Measurements from ENCODE around the gene FOXC2. TPM values are rescaled to one million over a fixed set of nuclear protein-coding genes. Genes with fewer than 3 reads are reported as not detected.

FOXC2 gene
- total and polyA plus RNA-seq, 2 experiments from 2014 or later = 2.4 to 3.7 TPM

DNA sequence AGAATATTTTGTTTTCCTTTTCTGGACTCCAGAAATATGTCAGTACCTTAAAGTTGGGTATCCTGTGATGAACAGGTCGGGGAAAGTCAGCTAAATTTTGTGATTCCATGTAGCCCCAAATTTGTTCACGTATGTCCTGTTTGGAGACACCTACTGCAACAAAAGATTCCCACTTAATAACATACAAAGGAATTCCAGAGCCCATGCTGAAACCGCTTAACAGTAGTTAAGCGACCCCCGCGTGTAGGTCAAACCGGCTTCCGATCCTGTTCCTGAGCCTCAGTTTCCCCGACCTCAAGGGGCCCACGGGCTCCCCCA is 12.1 kb upstream of the FOXC2 start:
- no peaks in the 10 kb centered on the region for H3K27me3 ChIP-seq
- TF ChIP-seq, protein P1, sequence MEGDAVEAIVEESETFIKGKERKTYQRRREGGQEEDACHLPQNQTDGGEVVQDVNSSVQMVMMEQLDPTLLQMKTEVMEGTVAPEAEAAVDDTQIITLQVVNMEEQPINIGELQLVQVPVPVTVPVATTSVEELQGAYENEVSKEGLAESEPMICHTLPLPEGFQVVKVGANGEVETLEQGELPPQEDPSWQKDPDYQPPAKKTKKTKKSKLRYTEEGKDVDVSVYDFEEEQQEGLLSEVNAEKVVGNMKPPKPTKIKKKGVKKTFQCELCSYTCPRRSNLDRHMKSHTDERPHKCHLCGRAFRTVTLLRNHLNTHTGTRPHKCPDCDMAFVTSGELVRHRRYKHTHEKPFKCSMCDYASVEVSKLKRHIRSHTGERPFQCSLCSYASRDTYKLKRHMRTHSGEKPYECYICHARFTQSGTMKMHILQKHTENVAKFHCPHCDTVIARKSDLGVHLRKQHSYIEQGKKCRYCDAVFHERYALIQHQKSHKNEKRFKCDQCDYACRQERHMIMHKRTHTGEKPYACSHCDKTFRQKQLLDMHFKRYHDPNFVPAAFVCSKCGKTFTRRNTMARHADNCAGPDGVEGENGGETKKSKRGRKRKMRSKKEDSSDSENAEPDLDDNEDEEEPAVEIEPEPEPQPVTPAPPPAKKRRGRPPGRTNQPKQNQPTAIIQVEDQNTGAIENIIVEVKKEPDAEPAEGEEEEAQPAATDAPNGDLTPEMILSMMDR (IDR thresholded peaks at IDR 0.05; ENCODE audit: low read depth, low read length) = no peak
- H3K36me3 ChIP-seq = no peaks in the 10 kb centered on the region
- peak overlapping the region; percentile 87 for H3K27ac ChIP-seq
- peak overlapping the region; percentile 87 for H3K4me3 ChIP-seq
- H3K4me1 ChIP-seq (ENCODE audit: low read depth) = peaks cover 3% of the 10 kb centered on the region
- no peaks in the 10 kb centered on the region for H3K9me3 ChIP-seq (ENCODE audit: low read depth)
- DNase-seq (ENCODE audit: low read depth in 1 of 2, low spot score in 1 of 2) = peak in 1 of 2 donors; percentile 24

DNA sequence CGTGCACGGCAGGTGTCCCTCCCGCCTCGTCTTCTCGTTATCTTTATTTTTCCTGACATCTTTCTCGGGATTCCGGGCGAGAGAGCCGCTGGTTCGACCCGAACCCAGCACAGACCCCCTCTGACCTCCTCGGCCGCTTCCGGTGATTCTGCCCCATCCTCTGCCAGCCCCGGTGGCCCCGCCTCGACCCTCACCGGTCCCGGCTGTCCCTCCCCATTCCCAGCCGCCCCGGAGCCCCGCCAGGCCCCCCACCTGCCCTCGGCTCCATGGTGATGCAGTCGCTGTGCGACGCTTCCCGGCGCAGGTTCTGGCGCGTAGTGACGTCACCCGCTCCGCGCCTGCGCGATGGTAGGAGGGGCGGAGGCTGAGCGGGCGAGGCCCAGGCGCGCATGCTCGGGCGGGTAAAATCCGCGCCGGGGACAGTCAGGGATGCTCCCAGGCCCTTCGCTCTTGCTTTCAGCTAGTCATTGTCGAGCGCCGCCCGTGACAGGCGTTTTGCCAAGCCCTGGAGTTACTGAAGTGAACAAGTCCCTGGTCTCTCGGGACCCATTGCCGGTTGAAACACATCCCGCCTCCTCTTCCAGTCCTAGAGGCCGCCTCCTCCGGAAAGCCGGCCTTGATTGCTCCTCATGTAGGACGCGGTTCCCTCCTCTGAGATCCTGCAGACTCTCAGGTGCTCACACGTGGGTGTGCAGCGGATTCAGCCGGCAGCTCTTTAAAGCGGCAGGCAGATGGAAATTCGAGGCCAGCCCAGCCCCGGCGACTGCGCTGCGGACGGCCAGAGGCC is 11.5 kb upstream of the FOXC2 start, which contains the start of gene MTHFSD:
TSS of gene MTHFSD (minus strand) at position 319 of the 787 bp plus-strand sequence. CDS start at position 268, 51 bp downstream.
- Histone ChIP-seq H3K4me1 (ENCODE audit: low read depth) (peaks cover 3% of the 10 kb centered on the region), H3K36me3 (no peaks in the 10 kb centered on the region), H3K4me3 (peak within 1 kb of the TSS; percentile 87), H3K9me3 (ENCODE audit: low read depth) (no peaks in the 10 kb centered on the region), H3K27me3 (no peaks in the 10 kb centered on the region), H3K27ac (peak within 1 kb of the TSS; percentile 87)
- TF ChIP-seq, protein P1 (IDR thresholded peaks at IDR 0.05; ENCODE audit: low read depth, low read length) = no peak
- peak; percentile 93 to 95 for DNase-seq (ENCODE audit: low read depth in 1 of 2, low spot score in 1 of 2)

DNA sequence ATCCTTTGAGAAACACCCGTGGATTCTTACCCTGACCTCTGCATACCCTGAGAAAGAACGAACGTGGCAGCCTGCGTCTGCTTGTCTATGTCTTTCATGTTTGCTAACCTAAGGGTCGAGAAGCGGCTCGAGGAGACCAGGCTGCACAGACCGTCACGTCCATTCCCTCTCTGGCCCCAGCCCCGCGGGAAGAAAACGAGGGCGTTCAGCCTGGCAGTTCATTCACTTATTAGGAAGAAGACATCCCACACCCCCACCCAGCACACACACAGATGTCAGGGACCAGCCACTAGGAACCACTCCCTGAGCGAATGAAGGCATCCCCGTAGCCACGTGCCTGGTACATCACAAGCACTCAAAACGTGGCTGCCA is 10.9 kb upstream of the FOXC2 start:
- DNase-seq (ENCODE audit: low read depth in 1 of 2, low spot score in 1 of 2) = no peak
- TF ChIP-seq, protein P1 (IDR thresholded peaks at IDR 0.05; ENCODE audit: low read depth, low read length) = no peak

DNA sequence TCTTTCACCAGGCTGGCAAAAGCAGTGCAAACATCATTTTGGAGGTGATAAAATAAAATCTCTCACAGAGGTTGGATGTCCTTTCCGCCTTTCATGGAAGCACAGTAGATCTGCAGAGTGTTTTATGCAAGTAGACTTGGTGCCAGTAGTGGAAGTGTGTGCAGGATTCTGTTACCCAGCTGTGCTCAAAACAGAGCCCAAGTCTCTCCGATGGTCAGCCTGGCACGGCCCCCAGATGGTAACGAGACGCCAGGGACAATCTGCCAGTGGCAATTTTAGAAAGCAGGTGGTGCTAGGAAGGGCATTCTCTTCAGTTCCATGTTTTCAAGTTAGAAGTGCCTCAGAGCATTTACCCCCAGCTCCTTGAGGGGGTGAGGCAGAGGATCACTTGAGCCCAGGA is 10.1 kb upstream of the FOXC2 start:
- no peak overlapping the region for H3K4me3 ChIP-seq
- no peaks in the 10 kb centered on the region for H3K9me3 ChIP-seq (ENCODE audit: low read depth)
- no peak for DNase-seq (ENCODE audit: low read depth in 1 of 2, low spot score in 1 of 2)
- H3K27ac ChIP-seq = no peak overlapping the region
- TF ChIP-seq, protein P1 (IDR thresholded peaks at IDR 0.05; ENCODE audit: low read depth, low read length) = no peak
- no peaks in the 10 kb centered on the region for H3K36me3 ChIP-seq
- H3K27me3 ChIP-seq = no peaks in the 10 kb centered on the region
- peaks cover 3% of the 10 kb centered on the region for H3K4me1 ChIP-seq (ENCODE audit: low read depth)

More for the DNA sequence above, 10.9 kb upstream of the FOXC2 start:
- peaks cover 3% of the 10 kb centered on the region for H3K4me1 ChIP-seq (ENCODE audit: low read depth)
- no peaks in the 10 kb centered on the region for H3K36me3 ChIP-seq
- H3K4me3 ChIP-seq = peak overlapping the region; percentile 87
- no peaks in the 10 kb centered on the region for H3K9me3 ChIP-seq (ENCODE audit: low read depth)
- H3K27ac ChIP-seq = no peak overlapping the region
- no peaks in the 10 kb centered on the region for H3K27me3 ChIP-seq

DNA sequence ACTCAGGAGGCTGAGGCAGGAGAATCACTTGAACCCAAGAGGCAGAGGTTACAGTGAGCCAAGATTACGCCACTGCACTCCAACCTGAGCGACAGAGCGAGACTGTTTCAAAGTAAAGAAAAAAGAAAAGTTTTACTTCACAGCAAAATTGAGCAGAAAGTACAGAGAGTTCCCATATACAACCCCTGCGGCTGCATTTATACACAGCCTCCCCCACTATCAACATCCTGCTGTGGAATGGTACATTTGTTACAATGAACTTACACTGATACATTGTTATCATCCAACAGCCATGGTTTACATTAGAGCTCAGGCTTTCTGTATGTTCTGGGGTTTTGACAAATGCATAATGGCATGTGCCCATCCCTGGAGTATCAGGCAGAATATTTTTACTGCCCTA is 9.0 kb upstream of the FOXC2 start:
- no peak overlapping the region for H3K27ac ChIP-seq
- TF ChIP-seq, protein P1 (IDR thresholded peaks at IDR 0.05; ENCODE audit: low read depth, low read length) = no peak
- no peak overlapping the region for H3K4me3 ChIP-seq
- no peaks in the 10 kb centered on the region for H3K27me3 ChIP-seq
- no peaks in the 10 kb centered on the region for H3K9me3 ChIP-seq (ENCODE audit: low read depth)
- DNase-seq (ENCODE audit: low read depth in 1 of 2, low spot score in 1 of 2) = no peak
- H3K4me1 ChIP-seq (ENCODE audit: low read depth) = peaks cover 3% of the 10 kb centered on the region
- H3K36me3 ChIP-seq = no peaks in the 10 kb centered on the region

Data from cardiac muscle cell (in vitro differentiated cells and primary cell).